ENCODE data around the gene PSAPL1. TPM values are rescaled to one million over a fixed set of nuclear protein-coding genes. Genes with fewer than 3 reads are reported as not detected.
"Not testable (repeated sequence)": the region's sequence is repeated elsewhere in the genome, so short reads cannot be mapped to it uniquely, and the experiment has no call there.

The PSAPL1 gene
- total and polyA plus RNA-seq, 2 donors (not counting 1 experiment from before 2014, with no cell fraction given), result not detected

GRCh38 chr4:7458066-7458425, 23.3 kb upstream of the PSAPL1 start:
- DNase-seq (ENCODE audit: low read depth in 2 of 2), result no peak
- no peak for TF ChIP-seq EZH2 (IDR thresholded peaks at IDR 0.05; ENCODE audit: low read length, missing control alignments)
- TF ChIP-seq CTCF (conservative IDR thresholded peaks at IDR 0.05 in 1 of 2, IDR thresholded peaks at IDR 0.05 in 1 of 2; ENCODE audit: low read depth in 1 of 2, low read length in 2 of 2), result no peak

GRCh38 chr4:7457201-7458065, 22.7 kb upstream of the PSAPL1 start:
- no peak for DNase-seq (ENCODE audit: low read depth in 2 of 2)
- H3K4me2 ChIP-seq (ENCODE audit: extremely low read depth, insufficient read depth, low read length), result no peak overlapping the region
- no peak overlapping the region for H2AFZ ChIP-seq (ENCODE audit: low read length)
- no peaks in the 10 kb centered on the region for H3K9me3 ChIP-seq (ENCODE audit: control insufficient read depth, insufficient read depth, low read depth, low read length)
- H3K4me1 ChIP-seq (ENCODE audit: control insufficient read depth, extremely low read depth, insufficient read depth, low read length), result no peaks in the 10 kb centered on the region
- no peak for TF ChIP-seq EZH2 (IDR thresholded peaks at IDR 0.05; ENCODE audit: low read length, missing control alignments)
- TF ChIP-seq CTCF (conservative IDR thresholded peaks at IDR 0.05 in 1 of 2, IDR thresholded peaks at IDR 0.05 in 1 of 2; ENCODE audit: low read depth in 1 of 2, low read length in 2 of 2), result no peak
- no peaks in the 10 kb centered on the region for H3K79me2 ChIP-seq (ENCODE audit: control insufficient read depth, insufficient read depth, low read length)
- no peak overlapping the region for H3K27ac ChIP-seq (ENCODE audit: insufficient read depth, low read length)
- no peaks in the 10 kb centered on the region for H3K27me3 ChIP-seq (ENCODE audit: control insufficient read depth, insufficient read depth, low read length)
- H4K20me1 ChIP-seq (ENCODE audit: control insufficient read depth, extremely low read depth, insufficient read depth, low read length), result no peaks in the 10 kb centered on the region
- no peak overlapping the region for H3K4me3 ChIP-seq (replicated peaks in 1 of 4; ENCODE audit: control extremely low read depth in 1 of 4, insufficient read depth in 1 of 4, low read depth in 3 of 4, low read length in 4 of 4)
- H3K36me3 ChIP-seq (ENCODE audit: control insufficient read depth, insufficient read depth, low read length), result no peaks in the 10 kb centered on the region
- H3K9ac ChIP-seq (ENCODE audit: insufficient read depth, low read length), result no peak overlapping the region

More at GRCh38 chr4:7458066-7458425, 23.3 kb upstream of the PSAPL1 start:
- Histone ChIP-seq H3K4me1 (ENCODE audit: control insufficient read depth, extremely low read depth, insufficient read depth, low read length) (no peaks in the 10 kb centered on the region), H3K27me3 (ENCODE audit: control insufficient read depth, insufficient read depth, low read length) (no peaks in the 10 kb centered on the region), H3K9me3 (ENCODE audit: control insufficient read depth, insufficient read depth, low read depth, low read length) (no peaks in the 10 kb centered on the region), H3K36me3 (ENCODE audit: control insufficient read depth, insufficient read depth, low read length) (no peaks in the 10 kb centered on the region), H3K9ac (ENCODE audit: insufficient read depth, low read length) (no peak overlapping the region), H4K20me1 (ENCODE audit: control insufficient read depth, extremely low read depth, insufficient read depth, low read length) (no peaks in the 10 kb centered on the region), H3K4me2 (ENCODE audit: extremely low read depth, insufficient read depth, low read length) (no peak overlapping the region), H3K27ac (ENCODE audit: insufficient read depth, low read length) (no peak overlapping the region), H3K4me3 (replicated peaks in 1 of 4; ENCODE audit: control extremely low read depth in 1 of 4, insufficient read depth in 1 of 4, low read depth in 3 of 4, low read length in 4 of 4) (no peak overlapping the region), H3K79me2 (ENCODE audit: control insufficient read depth, insufficient read depth, low read length) (no peaks in the 10 kb centered on the region), H2AFZ (ENCODE audit: low read length) (no peak overlapping the region)

GRCh38 chr4:7452802-7453201, 18.1 kb upstream of the PSAPL1 start:
- not testable (repeated sequence) for H3K9ac ChIP-seq (ENCODE audit: insufficient read depth, low read length); H3K9me3 ChIP-seq (ENCODE audit: control insufficient read depth, insufficient read depth, low read depth, low read length); H3K4me1 ChIP-seq (ENCODE audit: control insufficient read depth, extremely low read depth, insufficient read depth, low read length); H3K27me3 ChIP-seq (ENCODE audit: control insufficient read depth, insufficient read depth, low read length); H3K4me2 ChIP-seq (ENCODE audit: extremely low read depth, insufficient read depth, low read length); H2AFZ ChIP-seq (ENCODE audit: low read length); H3K4me3 ChIP-seq (replicated peaks in 1 of 4; ENCODE audit: control extremely low read depth in 1 of 4, insufficient read depth in 1 of 4, low read depth in 3 of 4, low read length in 4 of 4); H4K20me1 ChIP-seq (ENCODE audit: control insufficient read depth, extremely low read depth, insufficient read depth, low read length); H3K79me2 ChIP-seq (ENCODE audit: control insufficient read depth, insufficient read depth, low read length); H3K36me3 ChIP-seq (ENCODE audit: control insufficient read depth, insufficient read depth, low read length); DNase-seq (ENCODE audit: low read depth in 2 of 2); H3K27ac ChIP-seq (ENCODE audit: insufficient read depth, low read length)
